Neural cell (in vitro differentiated cells): ENCODE results near the gene PIM2. TPM values are rescaled to one million over a fixed set of nuclear protein-coding genes. Genes with fewer than 3 reads are reported as not detected.

Experiments
- H2AFZ ChIP-seq: fragments of 200-600, 300-800 bp; sonication (generic), shearing (Covaris generic); 2 replicates; pipeline ENCODE4 v1.6.0; 2014; ENCODE audit warnings: low read depth, mild to moderate bottlenecking, antibody characterized with exemption, low read length, moderate library complexity
- H3F3A ChIP-seq: fragments of 200-600 bp; shearing (Covaris generic); 2 replicates; pipeline ENCODE4 v1.6.1; 2016; ENCODE audit warnings: mild to moderate bottlenecking, moderate library complexity, mixed read lengths, antibody characterized with exemption, low read length; ENCODE audit not compliant: insufficient read depth, poor library complexity, severe bottlenecking
- H3K27ac ChIP-seq: fragments of 200-600, 300-800 bp; sonication (generic), shearing (Covaris generic); 2 replicates; pipeline ENCODE4 v1.5.1; 2014; ENCODE audit warnings: mild to moderate bottlenecking, low read length, moderate library complexity
- H3K27me3 ChIP-seq: fragments of 300-800, 200-600 bp; sonication (generic), shearing (Covaris generic); 2 replicates; pipeline ENCODE4 v1.6.0; 2014; ENCODE audit warnings: mild to moderate bottlenecking, low read depth, low read length, moderate library complexity; ENCODE audit not compliant: insufficient read depth
- H3K36me3 ChIP-seq: fragments of 300-800, 200-600 bp; sonication (generic), shearing (Covaris generic); 2 replicates; pipeline ENCODE4 v1.5.1; 2014; ENCODE audit warnings: mild to moderate bottlenecking, antibody characterized with exemption, low read length, moderate library complexity; ENCODE audit not compliant: insufficient read depth
- H3K4me2 ChIP-seq: fragments of 300-800, 200-600 bp; sonication (generic), shearing (Covaris generic); 2 replicates; pipeline ENCODE4 v1.6.0; 2014; ENCODE audit warnings: mild to moderate bottlenecking, low read length
- H3K4me3 ChIP-seq: fragments of 300-800, 200-600 bp; sonication (generic), shearing (Covaris generic); 2 replicates; pipeline ENCODE4 v1.5.1; 2014; ENCODE audit warnings: mild to moderate bottlenecking, low read length, moderate library complexity
- H3K79me2 ChIP-seq: fragments of 200-600 bp; shearing (Covaris generic); replicated peaks from 2 replicates; pipeline ENCODE4 v1.6.0; 2014; ENCODE audit warnings: mild to moderate bottlenecking, low read length, moderate library complexity; ENCODE audit not compliant: insufficient read depth
- H3K9ac ChIP-seq: fragments of 300-800, 200-600 bp; sonication (generic), shearing (Covaris generic); 2 replicates; pipeline ENCODE4 v1.6.1; 2016; ENCODE audit warnings: mild to moderate bottlenecking, low read length, mixed read lengths
- H3K9me2 ChIP-seq: fragments of 200-600 bp; shearing (Covaris generic); 2 replicates; pipeline ENCODE4 v1.6.1; 2016; ENCODE audit warnings: mild to moderate bottlenecking, low read length, mixed read lengths; ENCODE audit not compliant: insufficient read depth
- H3K9me3 ChIP-seq: fragments of 200-600, 300-800 bp; sonication (generic), shearing (Covaris generic); 2 replicates; pipeline ENCODE4 v1.6.1; 2016; ENCODE audit warnings: mild to moderate bottlenecking, mixed run types, low read length, moderate library complexity, mixed read lengths
- H4K20me1 ChIP-seq: fragments of 200-600 bp; shearing (Covaris generic); 2 replicates; pipeline ENCODE4 v1.6.1; 2016; ENCODE audit warnings: mild to moderate bottlenecking, mixed run types; ENCODE audit not compliant: insufficient read depth
- CTCF ChIP-seq: fragments of 450-650 bp; IDR thresholded peaks from 2 replicates; pipeline ENCODE4 v1.5.1; 2014; ENCODE audit warnings: antibody characterized with exemption, mild to moderate bottlenecking, moderate library complexity; ENCODE audit not compliant: poor library complexity, severe bottlenecking
- EP300 ChIP-seq: fragments of 450-650 bp; conservative IDR thresholded peaks from 2 replicates; pipeline ENCODE4 v1.6.1; 2014; ENCODE audit warnings: antibody characterized with exemption, mild to moderate bottlenecking, moderate library complexity; ENCODE audit not compliant: poor library complexity, severe bottlenecking
- EZH2 ChIP-seq: fragments of 200-600, 300-800 bp; shearing (Covaris generic), sonication (generic); IDR thresholded peaks from 2 replicates; pipeline ENCODE4 v1.6.1; 2014; ENCODE audit warnings: antibody characterized with exemption, low read length, borderline replicate concordance, mild to moderate bottlenecking; ENCODE audit not compliant: insufficient read depth, poor library complexity, severe bottlenecking
- MXI1 ChIP-seq: fragments of 450-650 bp; conservative IDR thresholded peaks from 2 replicates; pipeline ENCODE4 v1.6.1; 2014; ENCODE audit warnings: antibody characterized with exemption, mild to moderate bottlenecking; ENCODE audit not compliant: poor library complexity, severe bottlenecking
- POLR2AphosphoS5 ChIP-seq: IDR thresholded peaks from 2 replicates; pipeline ENCODE4 v1.6.1; 2012
- REST ChIP-seq: IDR thresholded peaks from 2 replicates; pipeline ENCODE4 v1.6.1; 2012; ENCODE audit warnings: borderline replicate concordance
- SMC3 ChIP-seq: fragments of 450-650 bp; conservative IDR thresholded peaks from 2 replicates; pipeline ENCODE4 v1.6.1; 2014; ENCODE audit warnings: antibody characterized with exemption, mild to moderate bottlenecking, moderate library complexity; ENCODE audit not compliant: poor library complexity
- polyA plus RNA-seq: library from polyadenylated mRNA; depleted of rRNA; stranded (reverse); fragments of >200 nt; gene quantifications from 2 replicates; pipeline ENCODE4 v1.2.3, GENCODE V29; 2014

The PIM2 gene
- polyA plus RNA-seq, 1 donor from 2014 or later = 8.9 TPM

DNA sequence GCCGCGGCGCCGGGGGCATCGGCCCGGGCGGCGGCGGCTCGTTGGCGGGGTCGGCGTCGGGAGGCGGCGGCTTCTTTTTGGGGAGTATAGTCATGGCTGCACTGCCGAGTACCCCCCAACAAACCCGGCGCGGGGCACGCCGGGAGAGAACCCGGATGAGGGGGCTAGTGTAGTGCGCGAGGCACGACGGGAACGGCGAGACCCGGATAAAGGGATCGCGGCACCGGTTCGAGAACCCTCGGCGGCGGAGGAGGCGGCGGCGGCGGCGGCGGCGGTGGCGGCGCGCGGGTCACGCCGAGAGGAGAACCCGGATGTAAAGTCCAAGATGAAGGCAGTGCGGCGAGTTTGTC lies 38.6 kb upstream of the PIM2 start, which contains the start of gene OTUD5:
OTUD5 (minus strand) TSS at position 131 of the 350 bp plus-strand sequence; CDS start at position 94, 37 bp downstream.
- Histone ChIP-seq H3K4me3 (peak within 1 kb of the TSS; percentile 76), H3K27ac (peak within 1 kb of the TSS; percentile 96), H3K4me2 (peak within 1 kb of the TSS; percentile 51), H4K20me1 (no peaks in the 10 kb centered on the region), H3K9me3 (no peaks in the 10 kb centered on the region), H3K9ac (peak within 1 kb of the TSS; percentile 87), H2AFZ (peak within 1 kb of the TSS; percentile 40), H3K9me2 (no peaks in the 10 kb centered on the region), H3K27me3 (no peaks in the 10 kb centered on the region), H3K79me2 (peaks cover 25% of the 10 kb centered on the region), H3F3A (no peaks in the 10 kb centered on the region), H3K36me3 (no peaks in the 10 kb centered on the region)
- TF ChIP-seq POLR2AphosphoS5 (peak; percentile 29), CTCF (no peak), SMC3 (no peak), EZH2 (no peak)

- H3K9me3 ChIP-seq = no peaks in the 10 kb centered on the region
- peak overlapping the region; percentile 87 for H3K9ac ChIP-seq
- no peaks in the 10 kb centered on the region for H3K9me2 ChIP-seq
- peak overlapping the region; percentile 76 for H3K4me3 ChIP-seq
- no peaks in the 10 kb centered on the region for H3K36me3 ChIP-seq
- H3F3A ChIP-seq = no peaks in the 10 kb centered on the region
- peak overlapping the region; percentile 37 for H3K27ac ChIP-seq
- H3K4me2 ChIP-seq = peak overlapping the region; percentile 51
- H3K79me2 ChIP-seq = peaks cover 25% of the 10 kb centered on the region
- no peaks in the 10 kb centered on the region for H3K27me3 ChIP-seq
- H2AFZ ChIP-seq = no peak overlapping the region
- H4K20me1 ChIP-seq = no peaks in the 10 kb centered on the region
- TF ChIP-seq MXI1 (no peak), REST (no peak), CTCF (no peak), EP300 (no peak)
Observed at GRCh38 chrX:48956728-48957414, 38.0 kb upstream of the PIM2 start.
